Breast epithelium (tissue), 4 donors: ENCODE measurements around the gene GALNT3. TPM values are rescaled to one million over a fixed set of nuclear protein-coding genes. Genes with fewer than 3 reads are reported as not detected.

Experiments used
- DNase-seq, 2 donors: peaks; one replicate each; pipeline ENCODE4 v3.0.0-alpha.2; 2019; ENCODE audit warnings: low spot score in 2 of 2
- H3K27ac ChIP-seq, 2 donors: fragments of 200-600 bp; sonication (generic) in 1 of 2; one replicate each; pipeline ENCODE4 v1.5.1; 2016 to 2019; ENCODE audit warnings: mild to moderate bottlenecking in 1 of 2
- H3K27me3 ChIP-seq, 2 donors: fragments of 200-600 bp; sonication (generic) in 1 of 2; one replicate each; pipeline versions ENCODE4 v1.5.1 to v1.6.0; 2017 to 2019; ENCODE audit warnings: control low read depth in 1 of 2, mild to moderate bottlenecking in 1 of 2
- H3K36me3 ChIP-seq: fragments of 200-600 bp; one replicate; pipeline ENCODE4 v1.5.1; 2019
- H3K4me1 ChIP-seq, 2 donors: fragments of 200-600 bp; sonication (generic); one replicate each; pipeline ENCODE4 v1.5.1; 2016 to 2019; ENCODE audit warnings: control low read depth in 1 of 2
- H3K4me3 ChIP-seq, 3 donors: fragments of 200-600 bp; sonication (generic); 1 replicate in 2 of 3; 2 replicates in 1 of 3; pipeline ENCODE4 v1.5.1; 2016 to 2019; ENCODE audit warnings: mild to moderate bottlenecking in 3 of 3, moderate library complexity in 2 of 3
- H3K9me3 ChIP-seq, 2 donors: fragments of 200-600 bp; sonication (generic) in 1 of 2; one replicate each; pipeline ENCODE4 v1.5.1; 2016 to 2019; ENCODE audit warnings: control low read depth in 1 of 2
- CTCF ChIP-seq, 3 donors: fragments of 450-650 bp; IDR thresholded peaks; one replicate each; pipeline ENCODE4 v1.5.1; 2016 to 2017; ENCODE audit warnings: antibody characterized with exemption in 3 of 3, mild to moderate bottlenecking in 3 of 3, moderate library complexity in 3 of 3
- POLR2A ChIP-seq: fragments of 450-650 bp; IDR thresholded peaks from one replicate; pipeline ENCODE4 v1.6.1; 2016; ENCODE audit warnings: antibody characterized with exemption, mild to moderate bottlenecking, moderate library complexity
- POLR2AphosphoS5 ChIP-seq, 3 donors: sonication (generic); formaldehyde crosslinking; IDR thresholded peaks; one replicate each; pipeline ENCODE4 v1.6.1; 2017; ENCODE audit warnings: antibody characterized with exemption in 3 of 3
- intact Hi-C: fragments of 100-400 bp; cut with DNase I; formaldehyde crosslinking; loops from one replicate; pipeline ENCODE4 v1.15.1; 2023; ENCODE audit warnings: low total_unique reads
- total RNA-seq, 3 donors: library from RNA; depleted of rRNA; stranded (reverse); fragments of >200 nt; gene quantifications; one replicate each; pipeline ENCODE4 v1.1.0, GENCODE V29; 2016

GALNT3 gene
- total RNA-seq, 3 donors from 2014 or later: 2.4 to 58.5 (median 36.7) TPM

- no peak overlapping the region for H3K27ac ChIP-seq
- H3K27me3 ChIP-seq: no peaks in the 10 kb centered on the region
- H3K9me3 ChIP-seq: peaks cover 0 to 6% of the 10 kb centered on the region in 2 donors
- no peaks in the 10 kb centered on the region for H3K36me3 ChIP-seq
- H3K4me3 ChIP-seq: no peak overlapping the region
- TF ChIP-seq POLR2A (no peak), CTCF (IDR thresholded peaks at IDR 0.05) (no peak), POLR2AphosphoS5 (IDR thresholded peaks at IDR 0.05) (no peak)
- intact Hi-C loops: no loop called here
- no peaks in the 10 kb centered on the region for H3K4me1 ChIP-seq
- no peak for DNase-seq
These were observed 15.9 kb downstream of the GALNT3 start for GRCh38 chr2:165778187-165778556.

- Histone ChIP-seq H3K36me3 (no peaks in the 10 kb centered on the region), H3K4me1 (no peaks in the 10 kb centered on the region), H3K27ac (no peak overlapping the region), H3K9me3 (peaks cover 0 to 6% of the 10 kb centered on the region in 2 donors), H3K4me3 (no peak overlapping the region), H3K27me3 (no peaks in the 10 kb centered on the region)
- TF ChIP-seq CTCF (IDR thresholded peaks at IDR 0.05) (no peak), POLR2A (no peak), POLR2AphosphoS5 (IDR thresholded peaks at IDR 0.05) (no peak)
- intact Hi-C loops: no loop called here
- no peak for DNase-seq
These were observed 16.4 kb downstream of the GALNT3 start for GRCh38 chr2:165777522-165778186.

DNA sequence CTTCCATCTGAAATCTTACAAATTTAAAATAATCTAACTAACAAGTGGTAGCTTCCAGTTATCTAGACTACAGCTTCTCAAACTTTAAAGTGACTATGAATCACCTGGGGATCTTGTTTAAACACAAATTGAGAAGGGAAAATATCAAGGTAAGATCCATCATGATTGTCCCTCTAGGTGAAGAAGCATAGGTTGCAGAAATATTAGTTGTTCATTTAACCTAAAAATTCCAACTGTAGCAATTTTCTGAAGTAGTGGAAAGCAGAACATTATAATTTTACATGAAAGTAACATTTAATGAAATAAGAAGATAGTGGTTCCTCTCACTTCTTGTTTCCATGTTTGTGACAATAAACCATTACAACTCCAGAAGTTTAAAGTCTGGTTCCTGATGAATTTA lies 17.3 kb downstream of the GALNT3 start:
- no peak overlapping the region for H3K27ac ChIP-seq
- H3K4me1 ChIP-seq: no peaks in the 10 kb centered on the region
- DNase-seq: no peak
- intact Hi-C loops: no loop called here
- no peaks in the 10 kb centered on the region for H3K27me3 ChIP-seq
- no peak overlapping the region for H3K4me3 ChIP-seq
- peaks cover 0 to 6% of the 10 kb centered on the region in 2 donors for H3K9me3 ChIP-seq
- TF ChIP-seq POLR2A: no peak
- TF ChIP-seq CTCF (IDR thresholded peaks at IDR 0.05): no peak
- TF ChIP-seq POLR2AphosphoS5 (IDR thresholded peaks at IDR 0.05): no peak
- no peaks in the 10 kb centered on the region for H3K36me3 ChIP-seq

DNA sequence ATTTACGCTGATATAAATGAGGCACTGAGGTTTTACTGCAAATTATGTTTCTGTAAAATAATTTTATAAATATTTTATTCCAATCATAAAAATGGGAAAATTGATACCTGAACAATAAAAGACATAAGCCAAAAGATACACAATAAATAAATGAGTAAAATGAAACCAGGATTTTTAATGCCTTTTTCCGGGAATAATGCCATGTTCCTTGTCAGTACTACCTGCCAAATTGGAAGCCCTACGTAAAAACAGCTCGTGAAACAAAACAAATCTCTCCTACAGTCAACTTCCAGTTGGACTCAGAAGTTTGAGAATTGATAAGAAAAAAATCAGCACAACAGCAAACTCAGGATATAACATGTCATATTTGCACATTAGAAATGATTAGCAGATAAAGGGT lies 18.0 kb downstream of the GALNT3 start:
- DNase-seq: no peak
- intact Hi-C loops: no loop called here
- Histone ChIP-seq H3K9me3 (peaks cover 0 to 6% of the 10 kb centered on the region in 2 donors), H3K4me1 (no peaks in the 10 kb centered on the region), H3K4me3 (no peak overlapping the region), H3K36me3 (no peaks in the 10 kb centered on the region), H3K27ac (peak overlapping the region in 1 of 2 donors; percentile 18), H3K27me3 (no peaks in the 10 kb centered on the region)
- TF ChIP-seq POLR2A: no peak
- TF ChIP-seq POLR2AphosphoS5 (IDR thresholded peaks at IDR 0.05): no peak
- no peak for TF ChIP-seq CTCF (IDR thresholded peaks at IDR 0.05)

DNA sequence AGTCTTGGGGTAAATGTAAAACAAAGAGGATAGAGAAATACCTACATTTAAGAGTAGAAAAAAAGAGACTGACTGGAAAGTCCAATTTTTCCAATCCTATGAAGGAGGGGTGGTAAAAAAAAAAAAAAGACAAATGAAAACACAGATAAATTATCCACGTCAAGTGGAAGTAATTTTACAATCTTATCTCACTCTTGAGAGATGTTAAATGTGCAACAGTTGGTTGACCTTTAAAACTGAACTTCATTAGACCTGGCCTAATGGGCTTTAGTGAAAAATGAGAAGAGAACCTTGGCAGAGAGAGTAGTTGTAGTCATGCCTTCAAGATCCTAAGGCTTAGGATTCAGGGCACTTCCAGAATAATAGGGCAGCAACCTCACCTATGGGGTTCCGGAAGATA lies 20.4 kb downstream of the GALNT3 start:
- Histone ChIP-seq H3K9me3 (no peaks in the 10 kb centered on the region), H3K4me1 (no peaks in the 10 kb centered on the region), H3K27ac (no peak overlapping the region), H3K36me3 (no peaks in the 10 kb centered on the region), H3K4me3 (no peak overlapping the region), H3K27me3 (no peaks in the 10 kb centered on the region)
- no peak for DNase-seq
- intact Hi-C loops: no loop called here
- no peak for TF ChIP-seq POLR2A
- TF ChIP-seq CTCF (IDR thresholded peaks at IDR 0.05): no peak
- TF ChIP-seq POLR2AphosphoS5 (IDR thresholded peaks at IDR 0.05): no peak
